Mucosa of gallbladder (tissue), 1 donor: ENCODE data around the gene OSBPL3. TPM values are rescaled to one million over a fixed set of nuclear protein-coding genes. Genes with fewer than 3 reads are reported as not detected.

ENCODE experiments used
- DNase-seq: peaks from one replicate; pipeline ENCODE4 v3.0.0-alpha.2; 2020; ENCODE audit warnings: low spot score
- total RNA-seq: library from RNA; stranded (reverse); gene quantifications from one replicate; pipeline ENCODE4 v1.2.1, GENCODE V29; 2021
- donor health status: DM: no; HTN: no; CAD: no.

The OSBPL3 gene
- total RNA-seq, 1 donor from 2014 or later, result 20.5 TPM

DNA sequence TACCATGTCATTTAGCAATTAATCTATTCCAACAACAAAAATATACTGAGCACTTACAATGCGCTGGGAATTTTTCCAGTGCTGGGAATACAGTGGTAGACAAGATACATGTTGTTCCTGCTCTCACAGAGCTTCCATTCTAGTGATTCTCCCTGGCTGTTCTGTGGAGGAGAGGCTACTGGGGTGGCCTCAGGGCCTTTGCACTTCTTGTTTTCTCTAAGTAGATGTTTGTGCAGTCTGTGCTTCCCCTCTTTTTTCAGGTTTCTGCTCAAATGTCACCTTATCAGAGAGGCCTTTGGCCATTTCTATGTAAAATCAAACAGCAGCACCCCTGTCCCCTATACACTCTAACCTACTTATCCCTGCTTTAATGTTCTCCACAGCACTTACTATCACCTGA lies 24.7 kb downstream of the OSBPL3 start:
- DNase-seq, result no peak

DNA sequence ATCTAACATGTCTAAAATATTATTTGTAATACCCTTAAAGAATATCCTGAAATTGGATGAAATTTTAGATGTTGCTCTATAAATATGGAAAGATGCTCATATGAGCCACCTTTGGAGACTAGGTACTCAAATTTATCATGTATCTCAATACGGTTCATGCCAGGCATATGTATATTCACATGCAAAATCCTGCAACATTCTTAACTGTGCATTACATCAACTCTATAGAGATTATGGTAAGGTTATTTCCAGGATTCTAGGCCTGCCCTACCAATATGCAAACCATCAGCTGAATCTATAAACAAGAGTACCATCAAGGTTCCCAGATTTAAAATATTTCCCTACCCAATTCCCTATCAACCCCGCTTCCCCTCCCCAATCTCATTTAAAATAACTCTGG lies 27.5 kb downstream of the OSBPL3 start:
- DNase-seq, result no peak

- DNase-seq, result no peak
Measured at GRCh38 chr7:24951441-24951980, 28.5 kb downstream of the OSBPL3 start.

DNA sequence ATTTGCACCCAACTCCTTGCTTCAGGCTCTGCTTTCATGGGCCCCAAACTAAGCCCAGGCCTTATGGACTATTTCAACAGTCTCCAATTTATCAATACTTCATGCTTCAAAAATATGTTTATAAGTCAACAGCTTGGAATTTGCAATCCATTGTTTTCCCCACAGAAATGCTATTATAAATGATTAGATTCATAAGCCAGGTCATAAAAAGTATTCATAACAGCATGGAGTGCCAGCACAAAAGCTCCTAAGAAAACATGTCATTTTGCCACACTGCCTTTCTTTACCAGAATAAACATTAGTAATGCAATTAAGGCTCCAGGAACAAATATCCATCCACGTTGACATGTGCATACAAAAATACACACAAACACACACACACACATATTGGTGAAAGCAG lies 30.1 kb downstream of the OSBPL3 start:
- DNase-seq, result no peak

DNA sequence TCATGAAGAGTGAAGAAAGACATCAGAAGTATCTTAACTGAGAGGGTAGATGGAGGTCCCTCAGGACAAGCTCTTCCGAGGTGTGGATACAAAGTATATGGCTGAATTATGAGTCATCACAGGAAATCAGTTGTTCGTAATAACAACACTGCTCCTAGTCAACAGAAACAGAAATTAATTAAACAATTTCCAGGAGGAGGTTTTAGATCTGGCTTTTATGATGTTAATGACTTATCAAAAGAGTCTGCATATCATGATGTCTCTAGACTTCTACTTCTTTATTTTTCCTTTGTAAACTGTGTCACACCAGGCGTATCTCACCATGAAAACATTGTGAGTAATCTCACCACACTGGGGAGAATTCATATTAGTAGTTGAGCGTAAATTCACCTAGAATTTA lies 31.2 kb downstream of the OSBPL3 start:
- no peak for DNase-seq

GRCh38 chr7:24946467-24946866 lies 33.5 kb downstream of the OSBPL3 start:
- DNase-seq, result no peak

- no peak for DNase-seq
Measured at GRCh38 chr7:24945899-24946298, 34.1 kb downstream of the OSBPL3 start.

DNA sequence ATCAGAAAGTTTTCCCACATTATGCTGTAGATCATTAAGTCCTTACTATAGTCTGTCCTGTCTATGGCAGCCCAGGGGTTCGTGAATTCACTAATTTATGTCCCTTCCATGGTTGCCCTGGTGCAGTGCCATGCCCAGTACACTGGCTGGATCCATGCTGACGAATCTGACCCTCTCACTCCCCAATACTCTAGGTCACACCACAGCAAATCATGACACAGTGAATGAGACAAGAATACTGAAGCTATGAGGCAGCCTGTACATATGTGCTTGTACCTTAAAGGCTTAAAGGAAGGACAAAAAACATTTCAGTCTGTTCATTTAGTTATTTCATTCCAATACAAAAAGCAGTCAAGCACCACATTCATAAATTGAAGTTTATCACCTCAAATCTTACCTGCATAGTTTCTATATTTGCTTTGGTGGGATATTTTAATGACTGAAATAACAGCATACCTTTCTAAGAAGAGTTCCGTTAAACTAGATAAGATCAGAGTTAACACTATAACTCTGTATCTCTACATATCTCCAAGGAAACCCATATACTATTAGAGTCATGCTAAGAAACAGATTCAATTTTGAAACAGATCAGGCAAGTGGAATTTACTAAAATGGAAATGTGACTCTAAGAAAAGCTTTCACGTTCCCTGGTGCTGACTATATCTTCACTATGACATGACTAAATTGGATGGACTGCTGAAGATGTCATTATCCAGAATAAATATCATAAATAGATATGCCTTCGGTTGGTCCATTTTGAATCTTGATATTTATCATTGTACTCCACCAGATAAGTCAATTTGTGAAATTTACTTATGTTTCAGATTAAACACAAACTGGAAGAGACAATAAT lies 36.7 kb downstream of the OSBPL3 start:
- DNase-seq, result no peak

GRCh38 chr7:24942226-24942625 lies 37.8 kb downstream of the OSBPL3 start:
- DNase-seq, result no peak

DNA sequence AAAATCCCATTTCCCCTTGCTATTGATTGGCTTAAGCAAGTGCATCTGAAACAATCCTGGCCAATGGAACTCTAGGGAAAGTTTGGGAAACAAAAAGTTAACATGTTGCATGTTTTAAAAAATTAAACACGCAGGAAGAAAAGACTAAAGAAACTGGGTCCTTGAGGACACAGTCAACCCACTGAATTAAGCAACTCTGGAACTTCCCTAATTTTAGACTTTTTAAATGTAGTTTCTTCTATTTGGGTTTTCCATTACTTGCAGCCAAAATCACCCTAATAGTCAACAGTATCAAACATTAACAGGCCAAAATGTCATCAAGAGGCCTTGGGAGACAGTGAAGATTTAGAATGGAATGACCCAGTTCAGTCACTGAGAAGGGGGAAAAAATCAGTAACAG lies 40.6 kb downstream of the OSBPL3 start:
- DNase-seq, result no peak

DNA sequence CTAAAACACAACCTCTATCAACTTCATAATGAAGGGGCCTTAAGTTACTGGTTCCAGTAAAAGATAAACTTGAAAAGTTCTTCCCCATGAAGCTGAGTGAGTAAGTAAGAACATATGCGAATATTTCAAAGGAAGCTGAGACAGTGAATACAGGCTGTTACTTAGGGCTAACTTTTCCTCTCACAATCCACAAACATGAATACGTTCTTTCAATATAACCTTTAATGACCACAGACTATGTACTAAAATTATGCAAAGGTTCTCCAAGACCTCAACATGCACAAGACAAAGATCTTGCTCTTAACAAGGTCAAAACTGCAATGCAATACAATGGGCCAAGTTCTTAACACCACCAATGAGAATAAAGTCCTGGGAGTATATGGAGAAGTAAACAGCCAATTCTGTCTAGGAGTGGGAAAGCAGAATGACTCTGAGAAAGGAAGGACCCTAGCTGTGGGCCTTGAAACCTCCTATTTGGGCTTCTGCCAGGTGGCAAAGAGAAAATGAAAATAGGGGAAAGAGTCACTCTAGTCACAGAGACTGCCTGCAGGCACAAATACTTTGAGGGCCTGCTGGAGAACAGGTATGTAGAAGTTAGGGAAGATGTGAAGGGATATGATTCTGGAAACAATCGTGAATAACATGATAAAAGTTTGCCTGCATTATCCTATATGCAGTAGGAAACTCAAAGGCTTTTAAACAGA lies 43.7 kb downstream of the OSBPL3 start:
- DNase-seq, result no peak

DNA sequence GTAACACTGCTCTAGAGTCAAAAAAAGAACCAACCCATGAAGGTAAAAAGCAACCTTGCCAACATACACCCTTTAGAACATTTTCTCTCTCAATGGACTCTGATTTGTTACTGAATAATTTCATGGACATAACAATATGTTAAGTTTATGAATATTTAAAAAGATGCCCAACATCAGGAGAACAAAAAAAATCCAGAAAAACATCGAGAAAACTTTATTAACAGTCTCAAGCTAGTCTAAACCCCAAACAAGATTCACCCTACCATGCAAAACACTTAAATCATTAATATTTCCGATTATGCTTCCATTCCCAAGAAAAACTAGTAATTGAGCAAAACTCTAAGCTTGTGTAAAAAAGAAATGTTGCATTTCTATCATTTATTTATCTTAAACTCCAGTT lies 46.7 kb downstream of the OSBPL3 start:
- DNase-seq, result no peak

- DNase-seq, result no peak
Measured at GRCh38 chr7:24932815-24933214, 47.2 kb downstream of the OSBPL3 start.

- no peak for DNase-seq
Measured at GRCh38 chr7:24932389-24932788, 47.6 kb downstream of the OSBPL3 start.

DNA sequence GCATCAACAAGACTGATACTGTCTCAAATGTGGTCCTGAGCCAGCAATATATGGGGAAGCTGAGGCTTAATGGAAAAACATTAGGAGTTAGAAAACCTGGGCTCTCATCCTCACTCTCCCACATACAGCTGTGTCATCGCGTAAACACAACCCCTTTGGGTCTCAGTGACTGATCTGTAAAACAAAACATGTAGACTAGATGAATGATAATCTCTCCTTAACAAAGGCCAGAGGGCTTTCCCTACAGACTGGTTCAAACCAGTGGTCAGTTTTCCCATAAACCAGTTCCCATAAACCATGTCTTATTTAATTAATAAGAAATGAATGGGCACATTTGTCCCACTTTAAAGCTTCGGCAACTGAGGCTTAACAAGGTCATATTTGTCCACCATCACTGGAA lies 48.1 kb downstream of the OSBPL3 start:
- no peak for DNase-seq

DNA sequence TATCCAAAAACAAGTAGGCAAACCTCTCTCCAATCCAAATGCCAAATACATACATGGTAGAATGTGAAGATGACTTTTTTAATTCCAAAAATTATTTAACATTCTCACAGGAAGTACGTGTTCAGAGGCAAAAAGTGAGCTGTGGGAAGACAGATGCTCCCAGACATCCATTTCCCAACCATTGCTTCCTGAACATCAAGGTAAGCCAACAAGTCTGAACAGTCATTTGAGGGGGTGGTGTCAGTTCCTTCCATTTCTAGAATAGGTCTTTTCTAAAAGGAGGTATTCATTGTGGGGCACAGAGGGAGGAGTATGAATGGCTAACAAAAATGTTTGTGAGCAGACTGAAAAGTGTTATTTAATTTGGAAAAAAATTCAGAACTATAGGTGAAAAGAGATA lies 49.1 kb downstream of the OSBPL3 start:
- DNase-seq, result no peak

- DNase-seq, result no peak
Measured at GRCh38 chr7:24926623-24927524, 53.1 kb downstream of the OSBPL3 start.

- DNase-seq, result no peak
Measured at GRCh38 chr7:24924375-24924774, 55.6 kb downstream of the OSBPL3 start.

DNA sequence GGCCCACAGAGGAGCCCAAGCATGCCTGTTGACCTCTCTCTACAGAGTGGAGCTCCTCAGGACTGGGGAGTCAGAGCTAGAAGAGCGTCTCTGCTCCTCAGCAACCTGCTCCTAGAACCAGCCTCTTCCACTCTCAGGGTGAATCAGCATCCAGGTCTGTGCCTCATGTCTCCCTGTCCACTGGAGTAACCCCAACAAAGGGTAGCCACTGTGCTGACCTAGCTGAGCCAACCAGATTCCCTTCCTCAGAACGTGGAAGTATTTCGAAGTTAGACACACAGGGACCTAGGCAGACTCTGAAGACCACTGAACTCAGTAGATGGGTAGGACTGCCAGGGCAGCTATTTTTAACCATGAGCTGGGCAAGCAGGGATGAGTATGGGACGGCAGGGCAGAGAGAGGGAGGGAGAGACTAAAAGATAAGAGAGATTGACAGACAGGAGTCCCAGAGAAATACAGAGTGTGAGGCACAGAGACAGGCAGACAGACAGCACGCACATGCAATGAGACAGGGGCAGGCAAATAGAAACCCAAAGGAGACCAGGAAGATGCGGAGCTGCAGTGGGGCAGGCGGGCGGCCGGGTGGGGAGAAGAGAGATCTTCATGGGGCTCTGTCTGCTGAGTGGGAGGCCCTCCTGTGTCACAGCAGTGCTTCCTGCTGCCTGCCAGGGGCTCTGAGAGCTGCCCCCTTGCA lies 56.7 kb downstream of the OSBPL3 start:
- DNase-seq, result no peak

- no peak for DNase-seq
Measured at GRCh38 chr7:24922099-24922773, 57.7 kb downstream of the OSBPL3 start.

- no peak for DNase-seq
Measured at GRCh38 chr7:24921362-24921679, 58.7 kb downstream of the OSBPL3 start.
